HCT116 (cell line): Measurements from ENCODE around the gene EIF4G3. TPM values are rescaled to one million over a fixed set of nuclear protein-coding genes. Genes with fewer than 3 reads are reported as not detected.
A peak's percentile ranks its signal among the peaks of the same experiment; 100 is the strongest.

Source experiments
- ATAC-seq: fragments of 200-7000 bp; cut with Tn5 transposase; 2 replicates; pipeline ENCODE4 v1.9.1; 2020; ENCODE audit warnings: mild to moderate bottlenecking, moderate library complexity
- BruUV-seq: library from RNA; stranded (reverse); fragments of 400-500 nt; replicated peaks from 2 replicates; lab custom pipeline; 2021; lab: Mats Ljungman, UMichigan
- CTCF ChIA-PET: fragments of 300-600 bp; sonication (Branson Sonifier 250); formaldehyde crosslinking; loops from one replicate; lab custom pipeline; 2021; ENCODE audit warnings: antibody characterized with exemption; lab: Charles Lee
- POLR2A ChIA-PET: fragments of 300-600, 350-600 bp; sonication (Branson Sonifier 250); formaldehyde crosslinking; loops from one replicate; lab custom pipeline; 2021; ENCODE audit warnings: antibody characterized with exemption; lab: Charles Lee
- RAD21 ChIA-PET, 2 experiments: fragments of 300-600 bp; sonication (Branson Sonifier 250); formaldehyde crosslinking; loops; one replicate each; lab custom pipeline; 2023; ENCODE audit warnings: low total read pairs in 2 of 2; ENCODE audit not compliant: uncharacterized antibody in 2 of 2, unreplicated experiment in 2 of 2, low non-redundant PET in 1 of 2; lab: Charles Lee
- DNase-seq: peaks from one replicate; pipeline ENCODE4 v3.0.0-alpha.2; 2010; ENCODE audit warnings: low read depth, low spot score
- H2AFZ ChIP-seq: fragments of 200-600 bp; shearing (Covaris generic), sonication (generic); 2 replicates; pipeline ENCODE4 v1.6.1; 2017; ENCODE audit warnings: low read depth, mixed run types, mixed read lengths, antibody characterized with exemption, low read length; ENCODE audit not compliant: poor library complexity, severe bottlenecking
- H3K27ac ChIP-seq: 2 replicates; pipeline ENCODE4 v1.5.1; 2012; ENCODE audit warnings: low read depth, low read length
- H3K27me3 ChIP-seq: fragments of 200-600 bp; sonication (generic); 2 replicates; pipeline ENCODE4 v1.6.1; 2016; ENCODE audit warnings: mixed run types, low read length, mixed read lengths; ENCODE audit not compliant: insufficient read depth
- H3K36me3 ChIP-seq, 2 experiments: fragments of 200-500 bp in 1 of 2; fragments of 200-600 bp in 1 of 2; sonication (Bioruptor generic) in 1 of 2; sonication (generic) in 1 of 2; 2 replicates each; pipeline versions ENCODE4 v1.5.1 to v1.6.1; 2014 to 2016; ENCODE audit warnings: low read length in 2 of 2, inconsistent platforms in 1 of 2, mixed read lengths in 1 of 2, mixed run types in 1 of 2; ENCODE audit not compliant: insufficient read depth in 2 of 2, control insufficient read depth in 1 of 2
- H3K4me1 ChIP-seq, 2 experiments: fragments of 200-600 bp in 1 of 2; sonication (generic) in 1 of 2; 2 replicates each; pipeline versions ENCODE4 v1.5.1 to v1.6.1; 2012 to 2017; ENCODE audit warnings: low read length in 2 of 2, inconsistent platforms in 1 of 2, mild to moderate bottlenecking in 1 of 2, mixed read lengths in 1 of 2, mixed run types in 1 of 2, moderate library complexity in 1 of 2; ENCODE audit not compliant: insufficient read depth in 2 of 2, control insufficient read depth in 1 of 2
- H3K4me2 ChIP-seq: fragments of 200-600 bp; sonication (generic); 2 replicates; pipeline ENCODE4 v1.6.1; 2017; ENCODE audit warnings: mixed run types, low read length, mixed read lengths
- H3K4me3 ChIP-seq, 2 experiments: fragments of 200-600 bp in 1 of 2; sonication (generic) in 1 of 2; replicated peaks in 1 of 2; 2 replicates each; pipeline ENCODE4 v1.5.1; 2011 to 2016; ENCODE audit warnings: low read length in 2 of 2, control low read depth in 1 of 2, low read depth in 1 of 2, mild to moderate bottlenecking in 1 of 2, mixed read lengths in 1 of 2, mixed run types in 1 of 2
- H3K79me2 ChIP-seq: fragments of 200-600 bp; sonication (generic); 2 replicates; pipeline ENCODE4 v1.6.1; 2017; ENCODE audit warnings: mild to moderate bottlenecking, mixed run types, low read length, moderate library complexity, mixed read lengths; ENCODE audit not compliant: insufficient read depth
- H3K9ac ChIP-seq: fragments of 200-600 bp; sonication (generic); 2 replicates; pipeline ENCODE4 v1.6.1; 2016; ENCODE audit warnings: low read length, mixed read lengths
- H3K9me2 ChIP-seq: fragments of 200-600 bp; sonication (generic), shearing (Covaris generic); 2 replicates; pipeline ENCODE4 v1.6.1; 2017; ENCODE audit warnings: mixed run types, mild to moderate bottlenecking, moderate library complexity; ENCODE audit not compliant: insufficient read depth
- H3K9me3 ChIP-seq, 2 experiments: fragments of 200-500 bp in 1 of 2; fragments of 200-600 bp in 1 of 2; sonication (Bioruptor generic) in 1 of 2; sonication (generic) in 1 of 2; 2 replicates each; pipeline ENCODE4 v1.6.1; 2014 to 2017; ENCODE audit warnings: low read length in 2 of 2, mixed read lengths in 2 of 2, inconsistent platforms in 1 of 2, low read depth in 1 of 2, mild to moderate bottlenecking in 1 of 2, mixed run types in 1 of 2, moderate library complexity in 1 of 2; ENCODE audit not compliant: control insufficient read depth in 1 of 2, insufficient read depth in 1 of 2
- H4K20me1 ChIP-seq: fragments of 200-600 bp; sonication (generic), shearing (Covaris generic); 2 replicates; pipeline ENCODE4 v1.6.1; 2017; ENCODE audit warnings: mixed run types, mild to moderate bottlenecking, moderate library complexity; ENCODE audit not compliant: insufficient read depth
- TCF7L2 ChIP-seq: IDR thresholded peaks from 2 replicates; pipeline ENCODE4 v1.7.0; 2011; ENCODE audit warnings: borderline replicate concordance, inconsistent platforms; ENCODE audit not compliant: insufficient read depth, insufficient read length; ENCODE audit errors: extremely low read depth
- ZBTB33 ChIP-seq: IDR thresholded peaks from 2 replicates; pipeline ENCODE4 v1.6.1; 2011; ENCODE audit warnings: mild to moderate bottlenecking, low read length, moderate library complexity; ENCODE audit not compliant: insufficient replicate concordance; ENCODE audit errors: extremely low read depth
- intact Hi-C: fragments of 100-400 bp; cut with micrococcal nuclease; formaldehyde crosslinking; loops from 2 replicates; pipeline ENCODE4 v1.10.0; 2022
- total RNA-seq: library from RNA; stranded (reverse); gene quantifications from one replicate; pipeline ENCODE4 v1.2.1, GENCODE V29; 2021; ENCODE audit not compliant: unreplicated experiment
- TF ChIP-seq, protein P1 (sequence below), 3 experiments: fragments of 200-600 bp in 1 of 3; sonication (generic) in 1 of 3; IDR thresholded peaks in 2 of 3; conservative IDR thresholded peaks in 1 of 3; 2 replicates each; pipeline ENCODE4 v1.5.1; 2012 to 2017; ENCODE audit warnings: low read depth in 2 of 3, low read length in 2 of 3, antibody characterized with exemption in 1 of 3, borderline replicate concordance in 1 of 3, control low read depth in 1 of 3, mild to moderate bottlenecking in 1 of 3, mixed read lengths in 1 of 3, mixed run types in 1 of 3, moderate library complexity in 1 of 3; ENCODE audit not compliant: insufficient read depth in 1 of 3

The EIF4G3 gene
- total RNA-seq, 1 experiment from 2014 or later, result 40.1 TPM

DNA sequence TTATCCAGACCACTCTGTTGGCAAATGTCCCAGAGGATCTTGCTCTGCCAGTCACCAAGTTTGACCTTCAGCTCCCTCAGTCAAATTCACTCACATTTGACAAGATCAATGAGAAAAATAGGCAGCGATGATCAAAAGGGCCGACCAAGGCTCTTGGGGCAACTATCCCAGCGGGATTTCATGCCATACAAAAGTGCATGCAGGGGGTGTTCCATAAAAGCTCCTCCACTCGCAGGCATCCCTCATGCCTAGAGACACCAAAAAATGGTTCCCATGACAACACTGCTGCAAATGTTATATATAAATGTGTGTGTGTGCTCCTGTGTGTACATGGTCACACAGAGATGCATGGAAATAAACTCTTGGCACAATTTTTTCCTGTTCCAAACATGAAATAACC lies 16.2 kb upstream of the EIF4G3 start:
- no peak for DNase-seq
- no peaks in the 10 kb centered on the region for H3K36me3 ChIP-seq
- no peak overlapping the region for H2AFZ ChIP-seq
- no peak overlapping the region for H3K9ac ChIP-seq
- H3K79me2 ChIP-seq, result no peaks in the 10 kb centered on the region
- H3K27ac ChIP-seq, result no peak overlapping the region
- TF ChIP-seq, protein P1, sequence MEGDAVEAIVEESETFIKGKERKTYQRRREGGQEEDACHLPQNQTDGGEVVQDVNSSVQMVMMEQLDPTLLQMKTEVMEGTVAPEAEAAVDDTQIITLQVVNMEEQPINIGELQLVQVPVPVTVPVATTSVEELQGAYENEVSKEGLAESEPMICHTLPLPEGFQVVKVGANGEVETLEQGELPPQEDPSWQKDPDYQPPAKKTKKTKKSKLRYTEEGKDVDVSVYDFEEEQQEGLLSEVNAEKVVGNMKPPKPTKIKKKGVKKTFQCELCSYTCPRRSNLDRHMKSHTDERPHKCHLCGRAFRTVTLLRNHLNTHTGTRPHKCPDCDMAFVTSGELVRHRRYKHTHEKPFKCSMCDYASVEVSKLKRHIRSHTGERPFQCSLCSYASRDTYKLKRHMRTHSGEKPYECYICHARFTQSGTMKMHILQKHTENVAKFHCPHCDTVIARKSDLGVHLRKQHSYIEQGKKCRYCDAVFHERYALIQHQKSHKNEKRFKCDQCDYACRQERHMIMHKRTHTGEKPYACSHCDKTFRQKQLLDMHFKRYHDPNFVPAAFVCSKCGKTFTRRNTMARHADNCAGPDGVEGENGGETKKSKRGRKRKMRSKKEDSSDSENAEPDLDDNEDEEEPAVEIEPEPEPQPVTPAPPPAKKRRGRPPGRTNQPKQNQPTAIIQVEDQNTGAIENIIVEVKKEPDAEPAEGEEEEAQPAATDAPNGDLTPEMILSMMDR (IDR thresholded peaks at IDR 0.05 in 2 of 3, conservative IDR thresholded peaks at IDR 0.05 in 1 of 3; ENCODE audit: borderline replicate concordance in 1 of 3, insufficient read depth in 1 of 3, low read depth in 2 of 3, low read length in 2 of 3), result no peak
- peak; percentile 22 for TF ChIP-seq TCF7L2
- TF ChIP-seq ZBTB33, result no peak
- no peaks in the 10 kb centered on the region for H3K27me3 ChIP-seq
- intact Hi-C loops, result loop anchor here (10.0 kb wide), 1 partner anchor 408 kb away; the partner anchor contains the start of gene HP1BP3
- ChIA-PET CTCF (interaction anchor here (4.8 kb wide), 1 partner anchor 495 kb away, joined by 104 read pairs; no protein-coding TSS in a partner anchor), POLR2A (no interaction called here), RAD21 (no interaction called here)
- H3K9me3 ChIP-seq, result no peaks in the 10 kb centered on the region
- no peaks in the 10 kb centered on the region for H3K9me2 ChIP-seq
- H3K4me3 ChIP-seq, result no peak overlapping the region
- no peak for ATAC-seq
- peaks cover 3 to 7% of the 10 kb centered on the region in 2 experiments; a peak in 3 of 4 replicates for H3K4me1 ChIP-seq
- no TSS peak for BruUV-seq
- no peaks in the 10 kb centered on the region for H4K20me1 ChIP-seq
- no peak overlapping the region for H3K4me2 ChIP-seq
